ENCODE data around the gene COA8.

DNA sequence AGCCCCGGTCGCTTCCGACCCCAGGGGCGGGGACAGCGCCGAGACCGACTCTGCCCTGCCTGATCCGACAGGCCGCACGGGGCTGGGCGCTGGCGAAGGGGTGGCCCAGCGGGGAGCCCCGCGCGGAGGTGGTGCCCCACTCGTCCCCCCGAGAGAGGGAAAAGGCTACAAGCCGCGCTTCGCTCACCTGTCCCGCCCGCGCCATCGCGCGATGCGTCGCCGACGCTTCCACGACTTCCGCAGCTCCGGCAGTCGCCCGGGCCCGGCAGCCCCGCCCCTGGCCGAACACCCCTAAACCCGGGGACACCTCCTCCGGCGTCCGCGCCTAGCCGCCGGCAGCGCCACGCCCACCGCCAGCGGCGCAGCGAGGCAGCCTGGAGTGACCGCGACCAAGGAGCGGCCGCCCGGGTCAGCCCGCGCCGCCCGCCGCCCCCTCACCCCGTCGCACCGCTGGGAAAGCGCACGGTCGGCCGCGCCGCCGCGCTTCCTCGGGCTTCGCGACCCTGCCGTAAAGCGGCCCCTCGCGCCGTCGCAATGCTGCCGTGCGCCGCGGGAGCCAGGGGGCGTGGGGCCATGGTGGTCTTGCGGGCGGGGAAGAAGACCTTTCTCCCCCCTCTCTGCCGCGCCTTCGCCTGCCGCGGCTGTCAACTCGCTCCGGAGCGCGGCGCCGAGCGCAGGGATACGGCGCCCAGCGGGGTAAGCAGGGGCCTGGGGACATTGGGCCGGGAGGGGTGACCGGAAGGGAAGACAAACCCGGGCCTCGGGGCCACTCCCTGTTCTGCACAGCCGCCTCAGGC lies at the start of gene COA8, which contains the start of gene BAG5:
- TF ChIP-seq, protein P1, sequence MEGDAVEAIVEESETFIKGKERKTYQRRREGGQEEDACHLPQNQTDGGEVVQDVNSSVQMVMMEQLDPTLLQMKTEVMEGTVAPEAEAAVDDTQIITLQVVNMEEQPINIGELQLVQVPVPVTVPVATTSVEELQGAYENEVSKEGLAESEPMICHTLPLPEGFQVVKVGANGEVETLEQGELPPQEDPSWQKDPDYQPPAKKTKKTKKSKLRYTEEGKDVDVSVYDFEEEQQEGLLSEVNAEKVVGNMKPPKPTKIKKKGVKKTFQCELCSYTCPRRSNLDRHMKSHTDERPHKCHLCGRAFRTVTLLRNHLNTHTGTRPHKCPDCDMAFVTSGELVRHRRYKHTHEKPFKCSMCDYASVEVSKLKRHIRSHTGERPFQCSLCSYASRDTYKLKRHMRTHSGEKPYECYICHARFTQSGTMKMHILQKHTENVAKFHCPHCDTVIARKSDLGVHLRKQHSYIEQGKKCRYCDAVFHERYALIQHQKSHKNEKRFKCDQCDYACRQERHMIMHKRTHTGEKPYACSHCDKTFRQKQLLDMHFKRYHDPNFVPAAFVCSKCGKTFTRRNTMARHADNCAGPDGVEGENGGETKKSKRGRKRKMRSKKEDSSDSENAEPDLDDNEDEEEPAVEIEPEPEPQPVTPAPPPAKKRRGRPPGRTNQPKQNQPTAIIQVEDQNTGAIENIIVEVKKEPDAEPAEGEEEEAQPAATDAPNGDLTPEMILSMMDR (IDR thresholded peaks at IDR 0.05): no peak
- TF ChIP-seq POLR2A (IDR thresholded peaks at IDR 0.05) (peak in 1 of 2 donors; percentile 72), POLR2AphosphoS5 (IDR thresholded peaks at IDR 0.05; ENCODE audit: insufficient read depth in 1 of 2, low read depth in 1 of 2) (peak in 1 of 2 donors; percentile 76)

Data from vagina (tissue), 2 donors.